Activated CD8-positive, alpha-beta memory T cell treated with anti-CD3 and anti-CD28 coated beads, Interleukin-2, amount 50 U/mL, for 24 hours (primary cell): ENCODE measurements around the gene PSORS1C2.

Experiments used
- DNase-seq: peaks from one replicate; pipeline ENCODE4 v3.0.0-alpha.2; 2020; ENCODE audit errors: extremely low read depth

PSORS1C2 gene

GRCh38 chr6:31140643-31141042 lies 1.8 kb upstream of the PSORS1C2 start:
- no peak for DNase-seq

GRCh38 chr6:31139599-31139998 lies 733 bp upstream of the PSORS1C2 start:
- DNase-seq = no peak

- no peak for DNase-seq
Measured at GRCh38 chr6:31135710-31136109, 3.2 kb downstream of the PSORS1C2 start.

GRCh38 chr6:31132806-31133205 lies 6.1 kb downstream of the PSORS1C2 start:
- DNase-seq = no peak

- no peak for DNase-seq
Measured at GRCh38 chr6:31131595-31131994, 7.3 kb downstream of the PSORS1C2 start.

- no peak for DNase-seq
Measured at GRCh38 chr6:31130751-31131150, 8.1 kb downstream of the PSORS1C2 start.

- DNase-seq = no peak
Measured at GRCh38 chr6:31129130-31129529, 9.7 kb downstream of the PSORS1C2 start.

GRCh38 chr6:31128093-31128676 lies 10.7 kb downstream of the PSORS1C2 start:
- DNase-seq = peak; percentile 24

GRCh38 chr6:31126396-31127175 lies 12.3 kb downstream of the PSORS1C2 start:
- DNase-seq = no peak

GRCh38 chr6:31125586-31126363 lies 13.1 kb downstream of the PSORS1C2 start:
- no peak for DNase-seq

- no peak for DNase-seq
Measured at GRCh38 chr6:31125162-31125561, 13.7 kb downstream of the PSORS1C2 start.

GRCh38 chr6:31122791-31123706 lies 15.8 kb downstream of the PSORS1C2 start:
- DNase-seq = no peak

GRCh38 chr6:31121131-31121790 lies 17.6 kb downstream of the PSORS1C2 start:
- no peak for DNase-seq

GRCh38 chr6:31120151-31120915 lies 18.5 kb downstream of the PSORS1C2 start, which contains the start of gene CDSN:
TSS of gene CDSN (minus strand) at chr6:31120446. CDS start at chr6:31120419, 27 bp downstream.
- DNase-seq = no peak

GRCh38 chr6:31118178-31118577 lies 20.7 kb downstream of the PSORS1C2 start:
- no peak for DNase-seq

GRCh38 chr6:31116661-31117385 lies 22.0 kb downstream of the PSORS1C2 start:
- no peak for DNase-seq

- no peak for DNase-seq
Measured at GRCh38 chr6:31115941-31116560, 22.8 kb downstream of the PSORS1C2 start.

GRCh38 chr6:31114970-31115849 lies 23.7 kb downstream of the PSORS1C2 start:
- DNase-seq = no peak
